Activated gamma-delta T cell treated with Interleukin-2 at 50 U/mL for 16 hours (primary cell): ENCODE data around the gene STK24.

ENCODE experiments used
- DNase-seq: peaks from one replicate; pipeline ENCODE4 v3.0.0-alpha.2; 2020

Gene STK24

GRCh38 chr13:98398581-98398980, 178.3 kb downstream of the STK24 start:
- DNase-seq: no peak

GRCh38 chr13:98397861-98398260, 179.0 kb downstream of the STK24 start:
- DNase-seq: no peak

GRCh38 chr13:98397221-98397620, 179.7 kb downstream of the STK24 start:
- no peak for DNase-seq

- DNase-seq: no peak
These were observed 180.7 kb downstream of the STK24 start for GRCh38 chr13:98396071-98396710.
